Central memory CD8-positive, alpha-beta T cell (primary cell): ENCODE measurements around the gene SELENOP.
"Not testable (repeated sequence)": the region's sequence is repeated elsewhere in the genome, so short reads cannot be mapped to it uniquely, and the experiment has no call there.

Source experiments
- ATAC-seq: fragments of 150-1000 bp; cut with Tn5 transposase; replicated peaks from 2 replicates; pipeline ENCODE4 v1.10.0; 2022; ENCODE audit warnings: mild to moderate bottlenecking, moderate FRiP score, moderate number of reproducible peaks; ENCODE audit not compliant: poor library complexity, severe bottlenecking; ENCODE audit errors: extremely low read depth
- DNase-seq, 2 donors: peaks; one replicate each; pipeline ENCODE4 v3.0.0; 2021; ENCODE audit warnings: low spot score in 2 of 2
- H3K27ac Mint-ChIP-seq: one replicate; pipeline ENCODE4 v1.8.0; 2022; ENCODE audit warnings: low read depth, mild to moderate bottlenecking, moderate library complexity, mixed read lengths
- H3K27me3 Mint-ChIP-seq: one replicate; pipeline ENCODE4 v1.8.0; 2022; ENCODE audit warnings: mixed read lengths
- H3K36me3 Mint-ChIP-seq: one replicate; pipeline ENCODE4 v1.8.0; 2022; ENCODE audit warnings: mild to moderate bottlenecking, moderate library complexity, mixed read lengths; ENCODE audit not compliant: insufficient read depth
- H3K4me1 Mint-ChIP-seq: one replicate; pipeline ENCODE4 v1.8.0; 2022; ENCODE audit warnings: mixed read lengths
- H3K4me3 Mint-ChIP-seq: one replicate; pipeline ENCODE4 v1.8.0; 2022; ENCODE audit warnings: mild to moderate bottlenecking, moderate library complexity, mixed read lengths
- H3K9me3 Mint-ChIP-seq: one replicate; pipeline ENCODE4 v1.8.0; 2022; ENCODE audit warnings: mixed read lengths

Gene SELENOP

DNA sequence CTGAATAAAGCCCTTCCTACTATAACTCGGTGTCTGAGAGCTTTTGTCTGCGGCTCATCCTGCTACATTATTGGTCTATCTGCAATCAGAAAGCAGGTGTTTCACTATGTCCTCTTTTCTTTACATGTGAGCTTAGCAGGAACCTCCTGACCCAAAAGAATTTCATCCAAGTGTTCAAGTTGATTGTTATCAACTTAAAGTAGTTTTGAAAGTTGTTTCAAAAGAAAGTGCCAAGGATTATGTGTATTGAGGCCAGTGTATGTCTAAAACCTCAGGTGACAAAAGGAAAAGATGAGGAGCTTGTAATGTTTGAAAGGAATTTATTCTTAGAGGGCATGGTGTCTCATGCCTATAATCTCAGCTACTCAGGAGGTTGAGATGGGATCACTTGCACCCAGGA lies 8.1 kb upstream of the SELENOP start:
- Mint-ChIP-seq H3K27ac (no peak overlapping the region), H3K9me3 (no peaks in the 10 kb centered on the region), H3K4me1 (no peaks in the 10 kb centered on the region), H3K27me3 (peaks cover 11% of the 10 kb centered on the region), H3K36me3 (peaks cover 2% of the 10 kb centered on the region), H3K4me3 (no peak overlapping the region)
- ATAC-seq (no peak), DNase-seq (no peak)

DNA sequence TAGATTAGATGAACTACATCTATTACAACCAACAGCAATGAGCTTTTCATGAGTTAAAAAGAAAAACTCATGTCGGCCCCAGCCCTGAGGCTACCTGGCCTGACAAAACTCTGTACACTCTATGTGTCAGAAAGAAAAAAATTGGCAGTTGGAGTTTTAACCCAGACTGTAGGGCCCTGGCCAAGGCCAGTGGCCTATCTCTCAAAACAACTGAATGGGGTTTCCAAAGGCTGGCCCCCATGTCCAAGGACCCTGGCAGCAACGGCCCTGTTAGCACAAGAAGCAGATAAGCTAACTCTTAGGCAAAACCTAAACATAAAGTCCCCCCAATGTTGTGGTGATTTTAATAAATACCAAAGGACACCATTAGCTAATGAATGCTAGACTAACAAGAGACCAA lies 4.9 kb upstream of the SELENOP start:
- not testable (repeated sequence) for H3K27me3 Mint-ChIP-seq, H3K4me3 Mint-ChIP-seq, ATAC-seq, DNase-seq, H3K9me3 Mint-ChIP-seq, H3K27ac Mint-ChIP-seq, H3K36me3 Mint-ChIP-seq, H3K4me1 Mint-ChIP-seq

DNA sequence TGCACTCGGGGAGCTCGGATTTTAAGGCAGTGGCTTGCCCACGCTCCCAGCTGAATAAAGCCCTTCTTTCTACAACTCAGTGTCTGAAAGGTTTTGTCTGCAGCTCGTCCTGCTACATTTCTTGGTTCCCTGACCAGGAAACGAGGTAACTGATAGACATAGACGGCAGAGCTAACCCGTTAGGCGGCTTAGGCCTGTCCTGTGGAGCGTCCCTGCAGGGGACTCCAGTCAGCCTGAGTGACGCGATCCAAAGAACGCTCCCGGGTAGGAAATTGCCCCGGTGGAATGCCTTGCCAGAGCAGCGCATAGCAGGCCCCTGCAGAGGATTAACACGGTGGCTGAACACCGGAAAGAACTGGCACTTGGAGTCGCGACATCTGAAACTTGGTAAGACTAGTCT lies 1.8 kb upstream of the SELENOP start:
- no peak for ATAC-seq
- H3K4me1 Mint-ChIP-seq: no peaks in the 10 kb centered on the region
- H3K4me3 Mint-ChIP-seq: no peak overlapping the region
- H3K9me3 Mint-ChIP-seq: no peaks in the 10 kb centered on the region
- H3K36me3 Mint-ChIP-seq: no peaks in the 10 kb centered on the region
- no peak overlapping the region for H3K27ac Mint-ChIP-seq
- DNase-seq: no peak
- H3K27me3 Mint-ChIP-seq: no peaks in the 10 kb centered on the region

- DNase-seq (no peak), ATAC-seq (no peak)
- Mint-ChIP-seq H3K27me3 (no peaks in the 10 kb centered on the region), H3K27ac (no peak overlapping the region), H3K4me1 (no peaks in the 10 kb centered on the region), H3K4me3 (no peak overlapping the region), H3K36me3 (no peaks in the 10 kb centered on the region), H3K9me3 (no peaks in the 10 kb centered on the region)
These were observed 928 bp upstream of the SELENOP start for GRCh38 chr5:42812620-42813019.

GRCh38 chr5:42810834-42811590 lies 680 bp downstream of the SELENOP start:
- Mint-ChIP-seq H3K9me3 (no peaks in the 10 kb centered on the region), H3K36me3 (no peaks in the 10 kb centered on the region), H3K4me3 (no peak overlapping the region), H3K27ac (no peak overlapping the region), H3K27me3 (no peaks in the 10 kb centered on the region), H3K4me1 (no peaks in the 10 kb centered on the region)
- ATAC-seq (no peak), DNase-seq (no peak)

DNA sequence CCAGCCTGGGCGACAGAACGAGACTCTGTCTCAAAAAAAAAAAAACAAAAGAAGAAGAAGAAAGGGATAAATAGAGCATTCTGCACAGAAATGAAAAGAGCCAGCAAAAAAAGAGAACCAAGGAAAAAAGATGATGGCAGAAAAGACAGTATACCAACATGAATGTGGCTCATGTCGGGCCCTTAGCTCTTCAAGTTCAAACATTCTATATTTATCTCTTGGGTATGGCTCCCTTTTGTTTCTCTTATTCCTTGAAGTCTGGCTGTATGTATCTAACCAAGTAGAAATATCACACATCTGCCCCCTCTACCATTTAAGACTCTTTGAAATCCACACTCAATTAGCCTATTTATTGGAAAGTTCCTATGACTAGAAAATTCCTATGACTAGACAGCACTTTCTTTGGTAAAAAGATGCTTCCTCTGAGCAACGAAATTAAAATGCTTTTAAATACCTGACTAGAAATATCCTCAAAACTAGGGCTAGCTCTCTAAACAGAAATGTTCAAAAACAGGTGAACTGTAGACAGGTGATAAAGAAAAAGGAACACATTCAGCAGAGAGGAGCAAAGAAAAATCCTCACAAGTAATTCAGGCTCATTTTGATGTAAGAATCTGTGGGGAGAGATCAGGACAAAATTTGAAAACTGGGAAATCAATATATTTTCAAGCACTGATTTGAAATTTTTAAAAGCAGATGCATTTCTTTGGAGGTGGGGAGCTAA lies 2.6 kb downstream of the SELENOP start:
- Mint-ChIP-seq H3K9me3 (no peaks in the 10 kb centered on the region), H3K4me3 (no peak overlapping the region), H3K36me3 (no peaks in the 10 kb centered on the region), H3K27me3 (no peaks in the 10 kb centered on the region), H3K4me1 (no peaks in the 10 kb centered on the region), H3K27ac (no peak overlapping the region)
- DNase-seq (no peak), ATAC-seq (no peak)

DNA sequence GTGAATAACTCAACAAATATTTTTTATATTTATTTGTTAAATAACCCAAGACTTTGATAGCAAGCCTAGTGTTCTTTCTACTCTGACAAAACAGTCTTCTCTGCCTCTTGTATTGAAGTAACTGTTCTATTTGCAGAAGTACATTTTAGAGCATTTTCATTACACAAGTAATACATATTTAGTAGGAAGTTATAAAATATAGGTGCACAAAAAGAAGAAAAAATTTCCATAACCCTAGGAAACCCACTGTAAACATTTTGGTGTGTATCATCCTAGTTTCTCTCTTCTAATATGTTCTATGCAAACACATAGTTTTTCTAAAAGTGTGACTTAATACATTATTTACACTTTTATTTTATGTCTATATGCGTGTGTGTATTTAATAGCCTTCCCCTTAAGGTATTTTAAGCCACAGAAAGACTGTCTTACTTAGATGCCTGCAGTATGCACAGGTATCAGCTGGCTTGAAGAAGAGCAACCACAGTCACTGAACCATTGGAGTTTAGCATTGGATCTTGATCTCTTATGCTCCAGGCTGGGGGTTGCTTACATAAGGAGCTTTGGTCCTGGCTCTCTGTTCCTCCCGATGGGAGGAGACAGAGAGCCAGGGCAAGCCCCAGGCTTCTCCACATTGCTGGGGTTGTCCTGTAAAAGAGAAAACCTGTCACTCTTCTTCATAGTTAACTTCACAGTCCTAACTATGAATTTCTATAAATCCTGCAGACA lies 3.8 kb downstream of the SELENOP start:
- no peak for ATAC-seq
- Mint-ChIP-seq H3K27me3 (no peaks in the 10 kb centered on the region), H3K36me3 (no peaks in the 10 kb centered on the region), H3K4me3 (no peak overlapping the region), H3K27ac (no peak overlapping the region), H3K9me3 (no peaks in the 10 kb centered on the region), H3K4me1 (no peaks in the 10 kb centered on the region)
- no peak for DNase-seq

- no peak for DNase-seq
- no peak overlapping the region for H3K4me3 Mint-ChIP-seq
These were observed 4.9 kb downstream of the SELENOP start for GRCh38 chr5:42806701-42807262.

GRCh38 chr5:42806004-42806700 lies 5.5 kb downstream of the SELENOP start:
- no peaks in the 10 kb centered on the region for H3K27me3 Mint-ChIP-seq
- no peaks in the 10 kb centered on the region for H3K4me1 Mint-ChIP-seq
- H3K36me3 Mint-ChIP-seq: no peaks in the 10 kb centered on the region
- DNase-seq (no peak), ATAC-seq (no peak)
- no peak overlapping the region for H3K27ac Mint-ChIP-seq
- no peak overlapping the region for H3K4me3 Mint-ChIP-seq
- no peaks in the 10 kb centered on the region for H3K9me3 Mint-ChIP-seq

More at GRCh38 chr5:42806701-42807262, 4.9 kb downstream of the SELENOP start:
- Mint-ChIP-seq H3K27me3 (no peaks in the 10 kb centered on the region), H3K36me3 (no peaks in the 10 kb centered on the region), H3K27ac (no peak overlapping the region), H3K9me3 (no peaks in the 10 kb centered on the region), H3K4me1 (no peaks in the 10 kb centered on the region)
- no peak for ATAC-seq

- H3K9me3 Mint-ChIP-seq: no peaks in the 10 kb centered on the region
- no peaks in the 10 kb centered on the region for H3K27me3 Mint-ChIP-seq
- H3K27ac Mint-ChIP-seq: no peak overlapping the region
- H3K4me3 Mint-ChIP-seq: no peak overlapping the region
- peaks cover under 1% of the 10 kb centered on the region for H3K36me3 Mint-ChIP-seq
- no peaks in the 10 kb centered on the region for H3K4me1 Mint-ChIP-seq
- DNase-seq (no peak), ATAC-seq (no peak)
These were observed 6.9 kb downstream of the SELENOP start for GRCh38 chr5:42804717-42805339.

- H3K4me3 Mint-ChIP-seq: no peak overlapping the region
- no peaks in the 10 kb centered on the region for H3K9me3 Mint-ChIP-seq
- ATAC-seq: no peak
- DNase-seq: no peak
- H3K27me3 Mint-ChIP-seq: no peaks in the 10 kb centered on the region
- H3K36me3 Mint-ChIP-seq: peaks cover 4% of the 10 kb centered on the region
- no peaks in the 10 kb centered on the region for H3K4me1 Mint-ChIP-seq
- no peak overlapping the region for H3K27ac Mint-ChIP-seq
These were observed 10.1 kb downstream of the SELENOP start for GRCh38 chr5:42801516-42802166.
